GM12891 (cell line): ENCODE data around the gene MYL6B.

ENCODE experiments used
- POLR2AphosphoS5 ChIP-seq: IDR thresholded peaks from 2 replicates; pipeline ENCODE4 v1.6.1; 2011; ENCODE audit warnings: low read depth, low read length, control low read depth
- SPI1 ChIP-seq: IDR thresholded peaks from 2 replicates; pipeline ENCODE4 v1.6.1; 2011; ENCODE audit warnings: low read depth, low read length, control low read depth

DNA sequence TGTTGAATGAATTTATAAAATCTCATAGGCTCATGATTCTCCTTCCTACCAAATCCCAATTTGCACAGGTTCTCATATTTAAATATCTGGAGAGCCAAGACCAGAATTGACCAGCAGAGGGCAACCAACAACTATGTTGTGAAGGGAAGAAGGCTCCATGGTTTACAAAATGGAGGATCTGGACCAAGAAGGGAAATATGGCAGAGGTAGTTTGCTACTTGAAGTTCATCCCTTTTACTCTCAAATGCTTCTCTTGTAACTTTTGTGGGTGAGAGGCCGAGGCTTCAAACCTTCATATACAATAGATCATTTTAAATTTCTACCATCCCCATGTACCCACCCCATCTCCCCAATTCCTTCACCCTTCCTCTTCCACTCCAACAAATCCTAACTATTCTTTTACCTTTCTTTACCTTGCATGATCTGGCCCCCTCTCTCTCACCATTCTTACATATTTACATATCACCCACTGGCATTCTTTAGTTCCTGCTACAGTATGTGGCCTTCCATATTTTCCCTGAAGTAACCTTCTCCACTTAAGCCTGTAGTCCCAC, 40.7 kb downstream of the MYL6B start:
- TF ChIP-seq POLR2AphosphoS5 = no peak
- TF ChIP-seq SPI1 = no peak
